IPS-NIHi11 (cell line): Measurements from ENCODE around the gene C1orf52.
"Not testable (repeated sequence)": the region's sequence is repeated elsewhere in the genome, so short reads cannot be mapped to it uniquely, and the experiment has no call there.

Experiments
- DNase-seq: peaks from one replicate; pipeline ENCODE4 v3.0.0; 2012; ENCODE audit warnings: mixed read lengths, low spot score

The C1orf52 gene

GRCh38 chr1:85277802-85278201 is 18.3 kb upstream of the C1orf52 start:
- no peak for DNase-seq

GRCh38 chr1:85276978-85277639 is 17.6 kb upstream of the C1orf52 start:
- no peak for DNase-seq

GRCh38 chr1:85276215-85276977 is 16.9 kb upstream of the C1orf52 start, which contains the start of gene BCL10:
Gene BCL10 (minus strand): TSS chr1:85276632. CDS start chr1:85276352, 280 bp downstream.
- DNase-seq, result peak; percentile 96

- DNase-seq, result no peak
These were observed 16.3 kb upstream of the C1orf52 start for GRCh38 chr1:85275701-85276214.

- DNase-seq, result no peak
These were observed 15.5 kb upstream of the C1orf52 start for GRCh38 chr1:85274969-85275453.

GRCh38 chr1:85273397-85273796 is 13.9 kb upstream of the C1orf52 start:
- no peak for DNase-seq

GRCh38 chr1:85268801-85269585 is 9.5 kb upstream of the C1orf52 start:
- no peak for DNase-seq

GRCh38 chr1:85267313-85267712 is 7.9 kb upstream of the C1orf52 start:
- no peak for DNase-seq

- no peak for DNase-seq
These were observed 4.7 kb upstream of the C1orf52 start for GRCh38 chr1:85264150-85264549.

- no peak for DNase-seq
These were observed 3.5 kb upstream of the C1orf52 start for GRCh38 chr1:85262985-85263384.

GRCh38 chr1:85259912-85260274 is 431 bp upstream of the C1orf52 start:
- no peak for DNase-seq

GRCh38 chr1:85258536-85259117 is 835 bp downstream of the C1orf52 start:
- no peak for DNase-seq

GRCh38 chr1:85249042-85249441 is 10.4 kb downstream of the C1orf52 start:
- not testable (repeated sequence) for DNase-seq

- no peak for DNase-seq
These were observed 13.6 kb downstream of the C1orf52 start for GRCh38 chr1:85245891-85246290.

GRCh38 chr1:85245456-85245855 is 14.0 kb downstream of the C1orf52 start:
- DNase-seq, result no peak

GRCh38 chr1:85244271-85245061 is 15.0 kb downstream of the C1orf52 start:
- no peak for DNase-seq

- DNase-seq, result no peak
These were observed 16.1 kb downstream of the C1orf52 start for GRCh38 chr1:85243372-85243771.

GRCh38 chr1:85240643-85241042 is 18.8 kb downstream of the C1orf52 start:
- DNase-seq, result no peak

- DNase-seq, result peak; percentile 52
These were observed 19.3 kb downstream of the C1orf52 start for GRCh38 chr1:85240174-85240601.

- no peak for DNase-seq
These were observed 21.8 kb downstream of the C1orf52 start for GRCh38 chr1:85237613-85238012.
